RWPE2 (cell line): ENCODE results near the gene OPRL1.
"Not testable (repeated sequence)": the region's sequence is repeated elsewhere in the genome, so short reads cannot be mapped to it uniquely, and the experiment has no call there.

Experiments
- ATAC-seq: fragments of 200-7000 bp; cut with Tn5 transposase; 3 replicates; pipeline ENCODE4 v1.9.1; 2021; ENCODE audit warnings: low read depth
- DNase-seq: peaks from one replicate; pipeline ENCODE4 v3.0.0-alpha.2; 2020; ENCODE audit warnings: low spot score
- H3K27ac ChIP-seq: fragments of 450-650 bp; 2 replicates; pipeline ENCODE4 v1.5.1; 2017; ENCODE audit warnings: mild to moderate bottlenecking; ENCODE audit not compliant: poor library complexity, severe bottlenecking
- H3K27me3 ChIP-seq: fragments of 250-450 bp; sonication (Bioruptor Pico); 2 replicates; pipeline ENCODE4 v1.5.1; 2021; ENCODE audit warnings: mild to moderate bottlenecking, moderate library complexity; ENCODE audit not compliant: insufficient read depth, poor library complexity, severe bottlenecking
- H3K36me3 ChIP-seq: fragments of 250-450 bp; sonication (Bioruptor Pico); 2 replicates; pipeline ENCODE4 v1.5.1; 2020; ENCODE audit warnings: low read depth, mild to moderate bottlenecking, moderate library complexity
- H3K4me1 ChIP-seq: fragments of 250-450 bp; sonication (Bioruptor Pico); 2 replicates; pipeline ENCODE4 v1.5.1; 2021; ENCODE audit warnings: mild to moderate bottlenecking, moderate library complexity; ENCODE audit not compliant: insufficient read depth, poor library complexity, severe bottlenecking
- H3K4me3 ChIP-seq: fragments of 250-450 bp; sonication (Bioruptor Pico); 2 replicates; pipeline ENCODE4 v1.5.1; 2021; ENCODE audit warnings: mild to moderate bottlenecking, moderate library complexity; ENCODE audit not compliant: severe bottlenecking
- H3K9me3 ChIP-seq: fragments of 250-450 bp; sonication (Bioruptor Pico); 2 replicates; pipeline ENCODE4 v1.5.1; 2021; ENCODE audit warnings: mild to moderate bottlenecking, moderate library complexity; ENCODE audit not compliant: severe bottlenecking
- TF ChIP-seq, protein P1 (sequence below): fragments of 450-650 bp; IDR thresholded peaks from one replicate; pipeline ENCODE4 v1.5.1; 2017; ENCODE audit warnings: mild to moderate bottlenecking, moderate library complexity; ENCODE audit not compliant: poor library complexity, severe bottlenecking

The OPRL1 gene

GRCh38 chr20:64129146-64129782 lies 49.4 kb downstream of the OPRL1 start:
- Histone ChIP-seq H3K36me3 (no peaks in the 10 kb centered on the region), H3K9me3 (no peaks in the 10 kb centered on the region), H3K4me3 (no peak overlapping the region), H3K27me3 (peaks cover 34% of the 10 kb centered on the region), H3K27ac (no peak overlapping the region), H3K4me1 (no peaks in the 10 kb centered on the region)
- DNase-seq (peak; percentile 73), ATAC-seq (no peak)
- TF ChIP-seq, protein P1, sequence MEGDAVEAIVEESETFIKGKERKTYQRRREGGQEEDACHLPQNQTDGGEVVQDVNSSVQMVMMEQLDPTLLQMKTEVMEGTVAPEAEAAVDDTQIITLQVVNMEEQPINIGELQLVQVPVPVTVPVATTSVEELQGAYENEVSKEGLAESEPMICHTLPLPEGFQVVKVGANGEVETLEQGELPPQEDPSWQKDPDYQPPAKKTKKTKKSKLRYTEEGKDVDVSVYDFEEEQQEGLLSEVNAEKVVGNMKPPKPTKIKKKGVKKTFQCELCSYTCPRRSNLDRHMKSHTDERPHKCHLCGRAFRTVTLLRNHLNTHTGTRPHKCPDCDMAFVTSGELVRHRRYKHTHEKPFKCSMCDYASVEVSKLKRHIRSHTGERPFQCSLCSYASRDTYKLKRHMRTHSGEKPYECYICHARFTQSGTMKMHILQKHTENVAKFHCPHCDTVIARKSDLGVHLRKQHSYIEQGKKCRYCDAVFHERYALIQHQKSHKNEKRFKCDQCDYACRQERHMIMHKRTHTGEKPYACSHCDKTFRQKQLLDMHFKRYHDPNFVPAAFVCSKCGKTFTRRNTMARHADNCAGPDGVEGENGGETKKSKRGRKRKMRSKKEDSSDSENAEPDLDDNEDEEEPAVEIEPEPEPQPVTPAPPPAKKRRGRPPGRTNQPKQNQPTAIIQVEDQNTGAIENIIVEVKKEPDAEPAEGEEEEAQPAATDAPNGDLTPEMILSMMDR: no peak

- DNase-seq (peak; percentile 52), ATAC-seq (no peak)
- Histone ChIP-seq H3K27me3 (peaks cover 32% of the 10 kb centered on the region), H3K4me1 (no peaks in the 10 kb centered on the region), H3K36me3 (no peaks in the 10 kb centered on the region), H3K9me3 (no peaks in the 10 kb centered on the region), H3K4me3 (no peak overlapping the region), H3K27ac (no peak overlapping the region)
- TF ChIP-seq, protein P1: no peak
Observed at GRCh38 chr20:64130271-64130670, 50.4 kb downstream of the OPRL1 start.

DNA sequence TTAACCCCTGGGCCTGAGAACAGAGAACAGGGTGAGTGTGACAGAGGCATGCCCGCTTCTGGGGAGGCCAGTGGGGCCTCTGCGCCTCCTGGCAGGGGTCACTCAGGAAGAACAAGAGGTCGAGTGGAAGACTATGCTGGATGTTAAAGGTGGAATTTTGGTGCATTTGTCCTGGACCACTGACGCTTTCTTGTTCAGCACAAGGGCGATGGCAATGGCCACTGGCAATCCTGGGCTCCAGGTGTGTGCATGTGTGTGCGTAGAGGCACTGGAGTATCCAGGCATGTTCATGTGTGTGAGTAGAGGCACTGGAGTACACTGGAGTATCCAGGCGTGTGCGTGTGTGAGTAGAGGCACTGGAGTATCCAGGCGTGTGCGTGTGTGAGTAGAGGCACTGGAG lies 51.0 kb downstream of the OPRL1 start:
- Histone ChIP-seq H3K36me3 (no peaks in the 10 kb centered on the region), H3K27me3 (peaks cover 32% of the 10 kb centered on the region), H3K4me3 (no peak overlapping the region), H3K9me3 (no peaks in the 10 kb centered on the region), H3K4me1 (no peaks in the 10 kb centered on the region), H3K27ac (no peak overlapping the region)
- ATAC-seq (no peak), DNase-seq (peak; percentile 71)
- TF ChIP-seq, protein P1: no peak

DNA sequence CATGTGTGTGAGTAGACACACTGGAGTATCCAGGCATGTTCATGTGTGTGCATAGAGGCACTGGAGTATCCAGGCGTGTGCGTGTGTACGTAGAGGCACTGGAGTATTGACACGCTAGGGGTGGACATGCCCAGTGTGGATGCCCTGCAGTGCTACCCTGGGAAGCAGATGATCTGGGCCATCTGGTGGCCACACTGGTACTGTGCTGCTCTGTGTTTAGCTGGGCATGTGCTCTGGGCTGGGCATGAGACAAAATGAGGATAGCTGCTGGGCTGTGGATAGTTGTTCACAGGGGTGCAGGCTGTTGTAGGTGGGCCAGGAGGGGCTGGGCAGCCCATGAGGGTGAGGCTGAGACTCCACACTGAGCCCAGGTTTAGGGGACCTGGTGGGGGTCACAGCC lies 51.5 kb downstream of the OPRL1 start:
- Histone ChIP-seq H3K27ac (no peak overlapping the region), H3K4me1 (no peaks in the 10 kb centered on the region), H3K27me3 (peaks cover 32% of the 10 kb centered on the region), H3K36me3 (no peaks in the 10 kb centered on the region), H3K9me3 (no peaks in the 10 kb centered on the region), H3K4me3 (no peak overlapping the region)
- ATAC-seq: peak; percentile 99
- peak; percentile 82 for DNase-seq
- TF ChIP-seq, protein P1: peak; percentile 60

GRCh38 chr20:64133951-64134407 lies 54.1 kb downstream of the OPRL1 start:
- H3K27me3 ChIP-seq: peaks cover 20% of the 10 kb centered on the region
- no peak overlapping the region for H3K27ac ChIP-seq
- no peaks in the 10 kb centered on the region for H3K4me1 ChIP-seq
- peak; percentile 66 for DNase-seq
- TF ChIP-seq, protein P1: peak; percentile 81
- no peaks in the 10 kb centered on the region for H3K9me3 ChIP-seq
- H3K4me3 ChIP-seq: no peak overlapping the region
- peak; percentile 30 for ATAC-seq
- H3K36me3 ChIP-seq: no peaks in the 10 kb centered on the region

DNA sequence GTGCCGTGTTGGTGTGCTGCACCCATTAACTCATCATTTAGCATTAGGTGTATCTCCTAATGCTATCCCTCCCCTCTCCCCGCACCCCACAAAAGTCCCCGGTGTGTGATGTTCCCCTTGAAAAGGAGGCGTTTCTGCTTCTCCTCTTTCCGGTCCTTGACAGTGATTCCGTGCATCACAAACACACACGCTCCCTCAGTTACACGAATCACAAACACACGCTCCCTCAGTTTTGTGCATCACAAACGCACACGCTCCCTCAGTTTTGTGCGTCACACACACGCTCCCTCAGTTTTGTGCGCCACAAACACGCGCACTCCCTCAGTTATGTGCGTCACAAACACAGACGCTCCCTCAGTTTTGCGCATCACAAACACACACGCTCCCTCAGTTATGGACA lies 54.9 kb downstream of the OPRL1 start:
- not testable (repeated sequence) for H3K4me3 ChIP-seq, H3K9me3 ChIP-seq, ATAC-seq, H3K27ac ChIP-seq, H3K36me3 ChIP-seq, H3K4me1 ChIP-seq
- DNase-seq: peak; percentile 47
- peaks cover 14% of the 10 kb centered on the region for H3K27me3 ChIP-seq
